A549 treated with CORT108297 at 1 μM for 4 hours (cell line): ENCODE results near the gene NPFF. TPM values are rescaled to one million over a fixed set of nuclear protein-coding genes. Genes with fewer than 3 reads are reported as not detected.

Experiments
- total RNA-seq: library from RNA; stranded (reverse); fragments of 200-300 nt; extraction: Qiagen RNA extraction; gene quantifications from 5 replicates; pipeline ENCODE4 v1.2.3, GENCODE V29; 2022

Gene NPFF
- total RNA-seq = not detected in 5 replicates

GRCh38 chr12:53506881-53507602 lies at the start of gene NPFF:
Gene NPFF (minus strand): TSS chr12:53507484. CDS start chr12:53507474, 10 bp downstream.

GRCh38 chr12:53500776-53501614 lies 6.3 kb downstream of the NPFF start, which contains the start of gene TARBP2:
Gene TARBP2 (plus strand): TSS chr12:53501283. CDS start chr12:53501409, 126 bp downstream.

GRCh38 chr12:53499266-53500141 lies 7.8 kb downstream of the NPFF start, which contains the start of gene MAP3K12:
Gene MAP3K12 (minus strand): TSS chr12:53499458. CDS start chr12:53487391, 12,067 bp downstream.

Other genes starting within 250 kb of the NPFF start
- 15.3 to 23.5 TPM (median 19.9 TPM) in 5 replicates for gene ESPL1, start 239.2 kb downstream of the NPFF start, total RNA-seq
- gene PFDN5, start 211.9 kb downstream of the NPFF start, total RNA-seq = 472 to 519 TPM (median 490 TPM) in 5 replicates
- 75.1 to 107 TPM (median 97.5 TPM) in 5 replicates for gene MYG1, start 207.8 kb downstream of the NPFF start, total RNA-seq
- 76.4 to 83.0 TPM (median 81.6 TPM) in 5 replicates for gene AAAS, start 185.9 kb downstream of the NPFF start, total RNA-seq
- 0.08 TPM in 1 of 5 replicates, not detected in the others for gene SP7, start 171.1 kb downstream of the NPFF start, total RNA-seq
- 18.6 to 26.9 TPM (median 22.5 TPM) in 5 replicates for gene SP1, start 127.3 kb downstream of the NPFF start, total RNA-seq
- 1.0 to 2.1 TPM (median 1.4 TPM) in 5 replicates for gene AMHR2, start 83.6 kb downstream of the NPFF start, total RNA-seq
- 307 to 394 TPM (median 366 TPM) in 5 replicates for gene PRR13, start 65.8 kb downstream of the NPFF start, total RNA-seq
- 625 to 659 TPM (median 634 TPM) in 5 replicates for gene PCBP2, start 55.4 kb downstream of the NPFF start, total RNA-seq
- gene MAP3K12, start 8.0 kb downstream of the NPFF start, total RNA-seq = 10.1 to 18.8 TPM (median 17.3 TPM) in 5 replicates
- 40.6 to 62.1 TPM (median 60.8 TPM) in 5 replicates for gene TARBP2, start 6.2 kb downstream of the NPFF start, total RNA-seq
- 16.3 to 18.9 TPM (median 17.7 TPM) in 5 replicates for gene ATF7, start 118.9 kb upstream of the NPFF start, total RNA-seq
- gene ATP5MC2, start 168.6 kb upstream of the NPFF start, total RNA-seq = 597 to 726 TPM (median 680 TPM) in 5 replicates
- 17.3 to 24.8 TPM (median 21.1 TPM) in 5 replicates for gene CALCOCO1, start 220.0 kb upstream of the NPFF start, total RNA-seq
- not detected in 5 replicates for gene CISTR, start 244.5 kb upstream of the NPFF start, total RNA-seq